HG02870 (cell line): ENCODE measurements around the gene UGT1A9.

ENCODE experiments used
- ATAC-seq: cut with Tn5 transposase; IDR thresholded peaks from one replicate; pipeline ENCODE4 v1.9.1; 2021; ENCODE audit warnings: mild to moderate bottlenecking, moderate library complexity; ENCODE audit not compliant: unreplicated experiment

Gene UGT1A9

DNA sequence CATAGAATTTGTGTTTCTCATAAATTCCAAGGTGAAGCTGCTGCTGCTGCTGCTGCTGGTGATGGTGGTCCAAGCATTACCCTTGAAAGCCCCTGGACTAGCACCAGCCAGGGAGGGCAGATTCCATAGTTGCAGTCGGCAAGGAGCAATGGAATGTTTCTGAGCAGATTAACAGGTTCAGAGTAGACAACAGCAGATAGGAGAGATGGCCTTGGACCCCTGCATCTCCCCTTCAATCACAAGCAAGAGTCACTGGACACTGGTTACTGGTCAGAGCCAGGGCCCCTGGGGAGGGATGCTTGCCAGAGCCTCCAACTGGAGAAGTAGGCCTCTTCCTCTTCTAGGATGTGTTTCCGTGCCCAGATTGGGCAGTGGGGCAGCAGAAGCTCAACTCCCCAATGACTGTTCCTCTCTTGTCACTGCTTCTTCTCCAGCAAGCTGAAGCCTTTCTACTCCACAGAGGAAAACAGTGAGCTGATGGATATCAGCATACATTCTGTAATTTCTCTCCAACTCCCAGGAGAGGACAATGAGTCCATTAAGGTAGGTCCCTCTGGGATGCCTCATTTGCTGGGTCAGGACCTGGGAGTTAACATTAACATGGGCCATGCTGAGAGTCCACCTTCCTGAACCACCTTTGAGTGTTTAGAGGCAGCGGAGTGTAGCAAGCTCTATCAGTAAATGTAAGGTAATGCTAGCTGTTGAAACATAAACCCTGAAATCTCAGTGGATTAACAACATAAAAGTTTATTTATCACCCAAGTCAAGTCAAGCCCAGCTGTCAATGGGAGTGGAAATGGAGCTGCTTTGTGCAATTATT is 141.7 kb downstream of the UGT1A9 start:
- no peak for ATAC-seq

DNA sequence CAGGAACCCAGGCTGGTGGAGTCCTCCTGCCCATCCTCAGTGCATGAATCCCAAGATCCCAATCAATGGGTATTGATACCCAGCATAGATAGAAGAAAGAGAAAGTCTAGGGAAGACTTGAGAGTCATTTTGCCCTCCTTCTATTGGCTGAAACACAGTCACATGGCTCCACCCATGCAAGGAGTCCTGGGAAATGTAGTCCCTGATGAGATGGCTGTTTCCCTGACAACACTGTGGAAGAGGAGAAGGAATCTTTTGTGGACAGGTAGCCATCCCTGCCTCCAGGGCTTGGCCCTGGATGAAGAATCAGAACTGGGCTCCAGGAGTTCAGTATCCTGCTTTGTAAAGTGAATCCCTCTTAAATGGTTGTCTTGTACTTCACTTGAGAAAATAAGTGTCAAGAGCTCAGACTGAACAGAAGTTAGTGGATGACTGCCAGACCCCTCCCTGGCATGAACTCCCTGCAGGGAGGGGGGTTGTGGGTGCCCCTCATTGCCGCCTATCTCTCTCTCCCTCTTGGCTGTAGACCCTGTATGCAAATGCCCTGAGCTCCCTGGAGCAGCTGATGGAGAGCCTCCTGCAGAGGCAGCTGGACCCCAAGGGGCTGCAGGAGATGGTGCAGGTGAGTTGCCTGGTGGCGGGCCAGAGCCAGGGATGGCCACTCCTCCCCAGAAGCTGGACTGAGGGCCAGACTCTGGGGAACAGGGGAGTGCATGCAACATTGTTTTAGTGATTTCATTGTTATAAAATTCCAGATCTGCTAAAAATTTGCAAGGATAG is 142.5 kb downstream of the UGT1A9 start:
- no peak for ATAC-seq

DNA sequence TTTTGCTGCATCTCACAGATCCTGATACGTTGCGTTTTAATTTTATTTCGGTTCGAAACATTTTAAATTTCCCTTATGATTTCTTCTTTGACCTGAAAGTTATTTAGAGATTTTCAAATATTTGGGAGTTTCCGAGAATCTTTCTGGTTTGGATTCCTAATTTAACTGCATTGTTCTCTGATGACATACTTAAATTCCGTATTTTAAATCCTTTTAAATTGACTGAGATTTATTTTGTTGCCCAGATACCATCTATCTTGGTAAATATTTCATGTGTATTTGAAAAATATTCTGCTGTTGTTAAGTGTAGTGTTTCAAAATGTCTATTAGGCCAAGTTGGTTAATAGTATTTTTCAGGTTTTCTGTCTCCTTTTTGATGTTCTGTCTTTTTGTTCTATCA is 144.2 kb downstream of the UGT1A9 start:
- no peak for ATAC-seq

DNA sequence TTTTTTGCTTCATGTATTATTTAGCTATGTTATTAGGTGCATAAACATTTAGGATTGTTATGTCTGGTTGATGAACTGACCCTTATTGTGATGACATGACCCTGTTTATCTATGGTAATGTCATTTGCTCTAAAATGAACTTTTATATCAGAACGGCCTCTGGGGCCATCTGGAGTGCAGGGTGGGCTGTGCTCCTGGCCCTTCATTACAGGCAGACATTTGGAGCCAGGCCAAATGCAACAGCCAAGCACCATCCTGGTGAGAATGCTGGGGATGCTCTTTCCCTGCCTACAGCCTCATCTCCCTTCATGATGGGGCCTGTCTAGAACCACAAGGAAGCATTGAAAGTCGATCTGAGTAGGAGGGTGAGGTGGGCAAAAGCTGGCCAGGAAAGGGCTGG is 144.6 kb downstream of the UGT1A9 start:
- ATAC-seq: no peak

DNA sequence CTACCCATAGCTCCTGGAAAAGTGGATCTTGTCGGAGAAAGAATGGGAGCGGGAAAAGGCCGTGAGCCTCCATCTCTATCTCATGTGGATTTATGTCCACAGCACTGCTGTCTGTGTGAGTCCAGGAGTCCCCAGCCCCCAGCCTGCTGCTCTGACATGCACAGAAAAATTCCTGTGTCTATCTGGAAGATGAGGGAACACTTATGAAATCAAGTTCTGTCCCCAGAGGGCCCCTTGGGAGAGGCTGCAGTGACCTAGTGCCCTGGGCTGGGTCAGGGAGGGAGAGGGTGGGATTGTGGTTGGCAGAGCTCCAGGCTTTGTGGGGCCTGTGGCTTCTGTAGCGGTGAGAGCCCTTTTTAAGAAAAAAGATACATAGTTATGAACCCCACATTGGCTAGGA is 145.1 kb downstream of the UGT1A9 start:
- ATAC-seq: no peak

DNA sequence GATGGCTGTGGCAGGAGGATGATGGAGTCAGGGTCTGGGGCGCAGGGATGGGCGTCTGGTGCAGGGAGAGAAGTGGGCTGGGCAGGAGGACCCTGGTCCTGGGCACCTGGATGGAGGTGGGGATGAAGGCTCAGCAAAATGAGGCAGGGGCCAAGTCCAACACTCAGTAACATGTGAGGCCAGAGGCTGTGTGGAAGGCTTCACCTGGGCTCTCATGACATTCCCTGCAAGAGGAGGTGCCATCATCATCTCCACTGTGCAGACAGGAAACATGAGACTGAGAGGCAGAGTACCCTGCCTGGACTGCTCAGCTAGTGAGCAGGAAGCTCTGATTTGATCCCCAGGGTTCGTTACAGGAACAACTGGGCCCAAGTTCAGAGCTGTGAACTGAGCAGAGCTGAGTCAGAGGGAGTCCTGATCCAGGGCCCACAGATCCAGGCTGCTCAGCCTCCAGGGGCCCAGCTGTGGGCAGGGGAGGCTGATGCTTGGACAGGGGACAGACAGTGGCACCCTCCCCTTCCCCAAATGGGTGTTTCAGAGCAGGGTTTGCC is 145.7 kb downstream of the UGT1A9 start:
- no peak for ATAC-seq

DNA sequence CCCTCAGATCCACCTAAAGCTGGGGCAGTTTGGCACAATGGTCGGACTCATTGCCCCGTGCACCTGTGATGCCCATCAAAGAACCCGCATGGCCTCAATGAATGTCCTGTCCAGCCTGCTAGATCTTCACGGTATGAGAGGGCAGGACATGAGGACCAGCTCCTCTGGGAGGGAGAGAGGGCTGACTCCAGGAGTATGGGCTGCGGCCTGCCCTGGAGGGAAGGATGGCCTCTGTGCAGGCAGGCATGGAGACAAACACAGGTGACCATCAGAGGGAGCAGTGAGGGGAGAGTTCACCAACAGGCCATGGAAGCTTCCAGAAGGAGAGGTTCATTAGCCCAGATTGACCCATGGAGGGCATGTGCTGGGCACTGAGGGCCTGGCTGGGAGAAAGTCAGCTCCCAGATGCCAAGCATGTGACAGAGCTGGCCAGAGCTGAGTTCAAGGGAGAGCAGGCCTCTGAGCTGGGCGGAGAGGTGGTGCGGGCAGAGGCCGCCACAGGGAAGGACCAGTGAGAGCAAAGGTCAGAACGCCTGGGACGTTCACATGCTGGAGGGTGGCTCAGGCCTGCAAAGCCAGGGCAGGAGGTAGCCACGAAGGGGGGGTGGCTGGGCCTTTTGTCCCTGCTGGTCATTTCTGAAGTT is 146.4 kb downstream of the UGT1A9 start:
- ATAC-seq: no peak

DNA sequence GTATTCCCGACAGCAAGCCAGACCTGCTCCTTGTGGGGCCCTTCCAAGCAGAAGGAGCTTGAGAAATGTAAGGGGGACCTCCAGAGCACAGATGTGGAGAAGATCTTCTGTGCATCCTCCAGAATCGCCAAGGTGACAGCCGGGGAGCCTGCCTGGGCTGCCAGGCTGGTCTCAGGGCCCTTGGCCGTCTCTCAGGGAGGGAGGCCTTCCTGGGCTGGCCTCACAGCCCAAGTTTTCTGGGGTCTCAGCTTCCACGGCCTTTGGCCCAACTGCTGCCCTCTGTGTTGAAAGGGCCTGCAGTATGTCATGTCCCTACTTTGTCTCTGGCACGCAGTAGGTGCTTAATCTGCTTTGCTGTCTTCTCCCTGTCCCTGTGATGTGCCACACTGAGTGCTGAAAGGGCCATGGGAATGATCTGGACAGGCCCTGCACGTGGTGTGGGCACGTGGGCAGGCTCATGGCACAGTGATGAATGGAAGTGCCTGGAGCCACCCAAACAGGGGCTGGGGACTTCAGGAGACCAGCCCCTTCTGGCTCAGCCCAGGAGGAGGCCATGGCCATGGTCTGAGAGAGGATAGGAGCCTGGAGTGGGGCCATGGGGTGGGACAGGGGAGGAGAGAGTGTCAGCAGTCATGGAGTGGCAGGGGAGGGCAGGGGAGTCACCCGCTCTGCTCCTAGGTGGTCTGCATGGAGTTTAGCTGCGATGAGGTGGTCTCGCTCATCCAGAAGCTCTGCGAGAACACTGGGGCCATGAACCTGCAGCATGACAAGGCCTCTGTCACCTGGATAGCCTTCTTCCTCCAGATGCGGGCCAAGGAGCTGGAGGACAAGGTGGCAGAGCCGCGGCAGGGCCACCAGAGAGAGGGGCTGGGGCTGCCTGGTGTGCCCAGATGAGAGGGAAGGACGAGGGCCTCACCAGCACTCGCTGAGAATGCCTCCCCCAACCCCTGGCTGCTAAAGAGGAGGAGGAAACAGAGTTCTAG is 147.2 kb downstream of the UGT1A9 start:
- no peak for ATAC-seq

DNA sequence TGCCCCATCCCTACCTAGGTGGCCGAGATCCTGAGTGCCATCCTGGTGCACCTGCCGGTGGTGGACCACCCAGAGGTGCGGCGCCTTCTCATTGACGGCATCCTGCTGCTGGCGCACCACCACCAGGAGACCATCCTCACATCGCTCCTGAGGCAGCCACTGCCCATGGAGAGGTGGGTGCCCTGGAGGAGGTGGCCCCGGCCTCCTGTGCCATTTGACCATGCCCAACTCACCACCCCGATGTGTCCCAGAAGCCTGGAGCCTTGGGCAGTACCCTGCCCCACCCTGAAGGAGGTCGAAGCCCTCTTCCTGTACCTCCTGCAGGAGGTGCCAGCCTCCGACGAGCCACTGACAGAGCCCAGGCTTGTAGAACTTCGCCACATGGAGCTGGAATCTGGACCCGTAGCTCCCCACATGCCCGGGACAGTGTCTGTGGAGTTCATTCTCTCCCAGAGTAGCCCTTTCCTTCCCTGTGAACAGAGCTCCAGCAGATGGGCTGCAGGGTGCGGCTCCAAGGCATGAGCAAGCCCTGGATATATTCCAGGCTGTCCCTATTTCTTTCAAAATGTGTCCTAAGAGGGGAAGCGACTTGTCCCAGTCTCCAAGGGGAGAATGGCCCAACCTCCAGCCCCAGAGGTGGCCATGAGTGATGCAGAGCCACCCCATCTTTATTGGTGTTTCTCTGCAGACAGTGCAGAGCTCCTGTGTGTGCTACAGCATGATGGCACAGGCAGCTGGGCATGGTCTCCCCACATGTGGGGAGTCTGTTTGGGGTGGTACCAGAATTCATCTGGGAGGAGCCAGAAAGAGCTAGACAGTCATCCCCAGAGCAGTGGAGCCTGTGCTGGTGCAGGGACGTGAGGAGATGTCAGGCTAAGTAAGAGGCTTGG is 148.4 kb downstream of the UGT1A9 start:
- no peak for ATAC-seq

DNA sequence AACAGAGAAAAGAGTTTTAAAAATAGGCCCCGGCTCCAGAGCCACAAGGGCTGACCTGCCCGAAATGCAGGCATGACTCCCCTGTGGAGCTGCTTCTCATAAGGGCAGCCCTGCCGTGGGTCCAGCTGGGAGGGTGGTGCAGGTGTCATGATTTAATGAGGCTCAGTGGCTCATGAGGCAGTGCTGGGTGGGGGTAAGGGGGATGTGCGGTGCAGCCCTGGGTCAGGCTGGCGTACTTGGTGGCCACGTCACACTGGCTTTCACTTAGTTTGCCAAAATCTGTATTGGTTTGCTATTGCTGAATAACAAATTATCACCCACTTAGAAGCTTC is 149.0 kb downstream of the UGT1A9 start:
- ATAC-seq: no peak

DNA sequence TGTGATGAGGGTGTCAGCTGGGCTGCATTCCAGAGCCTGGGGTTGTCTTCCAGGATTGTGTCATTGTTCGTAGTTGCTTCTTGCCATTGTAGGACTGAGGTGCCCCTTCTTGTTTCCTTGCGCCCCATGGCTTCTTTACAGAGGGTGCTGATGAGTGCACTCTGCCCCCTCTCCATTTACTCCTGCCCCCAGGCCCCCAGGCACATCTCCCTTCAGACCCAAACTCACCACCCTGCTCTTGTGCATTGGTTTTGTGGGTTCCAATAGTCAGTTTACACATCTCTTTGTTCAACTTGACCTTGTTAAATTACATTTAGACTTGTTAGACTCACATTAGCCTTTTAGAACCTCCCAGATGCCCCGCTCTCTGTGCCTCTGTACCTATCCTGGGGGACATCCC is 149.5 kb downstream of the UGT1A9 start:
- no peak for ATAC-seq

DNA sequence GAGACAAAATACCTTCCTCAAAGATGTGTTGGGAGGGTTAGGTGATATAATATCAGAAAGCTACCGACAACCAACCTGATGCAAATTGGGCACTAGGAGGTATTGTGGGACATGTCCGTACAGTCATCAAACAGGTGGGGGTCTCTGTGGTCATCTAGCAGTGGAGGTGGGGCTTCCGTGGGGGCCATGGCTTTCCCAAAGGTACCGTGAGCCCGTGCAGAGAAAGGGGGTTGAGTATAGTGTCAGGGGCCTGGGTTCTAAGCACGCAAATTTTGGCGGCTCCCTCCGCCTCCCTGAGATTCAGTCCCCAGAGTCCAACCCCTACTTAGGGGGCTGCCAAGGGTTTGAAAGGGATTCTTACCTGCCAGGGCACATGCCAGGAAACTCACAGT is 150.0 kb downstream of the UGT1A9 start:
- no peak for ATAC-seq

DNA sequence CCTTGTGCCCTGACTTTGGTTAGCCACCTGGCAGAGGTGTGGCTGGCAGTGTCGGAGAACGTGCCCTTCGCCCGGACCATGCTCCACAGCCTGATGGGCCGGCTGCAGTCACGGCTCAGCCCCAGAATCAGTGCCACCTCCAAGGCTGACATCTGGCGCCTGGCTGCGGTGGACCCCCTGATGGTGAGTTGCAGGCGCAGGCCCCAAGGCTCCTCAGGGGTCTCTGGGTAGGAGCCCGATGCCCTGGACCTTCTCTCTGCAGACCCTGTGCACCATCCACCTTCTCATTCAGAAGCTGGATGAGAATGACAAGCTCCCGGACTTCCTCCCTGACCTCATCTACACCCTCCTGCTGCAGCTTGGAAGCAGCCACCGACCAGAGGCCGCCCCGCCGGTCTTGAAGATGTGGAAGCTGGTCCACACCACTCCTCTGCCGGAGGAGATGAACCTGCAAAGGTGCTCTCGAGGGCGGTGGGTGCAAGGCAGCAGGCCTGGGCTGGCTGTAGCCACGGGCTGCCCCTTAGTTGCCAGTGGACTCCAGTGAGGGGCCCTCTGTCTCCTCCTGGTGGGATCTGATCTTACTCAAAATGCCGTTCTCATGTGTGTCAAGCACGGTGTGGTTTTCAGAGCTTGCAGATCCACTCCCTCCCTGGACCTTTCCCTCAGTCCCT is 150.5 kb downstream of the UGT1A9 start:
- ATAC-seq: no peak
